ENCODE results near the gene CNGB1.
"Not testable (repeated sequence)": the region's sequence is repeated elsewhere in the genome, so short reads cannot be mapped to it uniquely, and the experiment has no call there.

DNA sequence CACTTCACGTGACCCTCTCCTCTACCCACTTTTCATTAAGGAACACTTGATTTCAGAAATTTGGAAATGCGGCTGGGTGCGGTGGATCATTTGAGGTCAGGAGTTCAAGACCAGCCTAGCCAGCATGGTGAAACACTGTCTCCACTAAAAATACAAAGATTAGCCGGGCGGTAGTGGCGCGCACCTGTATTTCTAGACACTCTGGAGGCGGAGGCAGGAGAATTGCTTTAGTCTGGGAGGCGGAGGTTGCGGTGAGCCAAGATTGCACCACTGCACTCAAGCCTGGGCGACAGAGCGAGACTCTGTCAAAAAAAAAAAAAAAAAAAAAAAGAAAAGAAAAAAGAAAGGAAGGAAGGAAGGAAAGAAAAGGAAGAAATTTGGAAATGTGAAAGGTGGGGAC lies 98.2 kb downstream of the CNGB1 start:
- not testable (repeated sequence) for TF ChIP-seq POLR2A (IDR thresholded peaks at IDR 0.05)
- TF ChIP-seq, protein P1, sequence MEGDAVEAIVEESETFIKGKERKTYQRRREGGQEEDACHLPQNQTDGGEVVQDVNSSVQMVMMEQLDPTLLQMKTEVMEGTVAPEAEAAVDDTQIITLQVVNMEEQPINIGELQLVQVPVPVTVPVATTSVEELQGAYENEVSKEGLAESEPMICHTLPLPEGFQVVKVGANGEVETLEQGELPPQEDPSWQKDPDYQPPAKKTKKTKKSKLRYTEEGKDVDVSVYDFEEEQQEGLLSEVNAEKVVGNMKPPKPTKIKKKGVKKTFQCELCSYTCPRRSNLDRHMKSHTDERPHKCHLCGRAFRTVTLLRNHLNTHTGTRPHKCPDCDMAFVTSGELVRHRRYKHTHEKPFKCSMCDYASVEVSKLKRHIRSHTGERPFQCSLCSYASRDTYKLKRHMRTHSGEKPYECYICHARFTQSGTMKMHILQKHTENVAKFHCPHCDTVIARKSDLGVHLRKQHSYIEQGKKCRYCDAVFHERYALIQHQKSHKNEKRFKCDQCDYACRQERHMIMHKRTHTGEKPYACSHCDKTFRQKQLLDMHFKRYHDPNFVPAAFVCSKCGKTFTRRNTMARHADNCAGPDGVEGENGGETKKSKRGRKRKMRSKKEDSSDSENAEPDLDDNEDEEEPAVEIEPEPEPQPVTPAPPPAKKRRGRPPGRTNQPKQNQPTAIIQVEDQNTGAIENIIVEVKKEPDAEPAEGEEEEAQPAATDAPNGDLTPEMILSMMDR (IDR thresholded peaks at IDR 0.05) = not testable (repeated sequence)

All from Peyer's patch (tissue), 4 donors.